ENCODE data around the gene LRRC37B.
"Not testable (repeated sequence)": the region's sequence is repeated elsewhere in the genome, so short reads cannot be mapped to it uniquely, and the experiment has no call there.

Gene LRRC37B

GRCh38 chr17:32099686-32100085 lies 92.5 kb downstream of the LRRC37B start:
- no peak for DNase-seq (ENCODE audit: low spot score)

- not testable (repeated sequence) for DNase-seq (ENCODE audit: low spot score)
Observed at GRCh38 chr17:32100323-32100722, 93.1 kb downstream of the LRRC37B start.

GRCh38 chr17:32100971-32101631 lies 93.9 kb downstream of the LRRC37B start:
- DNase-seq (ENCODE audit: low spot score), result no peak

- DNase-seq (ENCODE audit: low spot score), result no peak
Observed at GRCh38 chr17:32102172-32102571, 95.0 kb downstream of the LRRC37B start.

GRCh38 chr17:32102646-32103186 lies 95.5 kb downstream of the LRRC37B start:
- DNase-seq (ENCODE audit: low spot score), result no peak
